Measurements from ENCODE around the gene GUCY2C.

Gene GUCY2C

GRCh38 chr12:14567351-14568162 lies 128.8 kb downstream of the GUCY2C start, which contains the start of gene PLBD1:
TSS of gene PLBD1 (minus strand) at chr12:14567883. CDS start at chr12:14567696, 187 bp downstream.
- no peak for DNase-seq

GRCh38 chr12:14564336-14564959 lies 132.0 kb downstream of the GUCY2C start:
- DNase-seq = no peak

- no peak for DNase-seq
Observed at GRCh38 chr12:14563046-14563445, 133.4 kb downstream of the GUCY2C start.
